DMS153 treated with DMSO at 0.1 percent for 48 hours (cell line): ENCODE results near the gene PTK6.

Experiments
- DNase-seq: peaks from one replicate; lab custom pipeline; 2025; ENCODE audit not compliant: unreplicated experiment; lab: John Stamatoyannopoulos, UW

The PTK6 gene

GRCh38 chr20:63545814-63546213 is 8.6 kb upstream of the PTK6 start:
- DNase-seq = no peak

GRCh38 chr20:63544958-63545516 is 7.9 kb upstream of the PTK6 start:
- no peak for DNase-seq

- no peak for DNase-seq
Observed at GRCh38 chr20:63544241-63544957, 7.2 kb upstream of the PTK6 start.

- no peak for DNase-seq
Observed at GRCh38 chr20:63543733-63544132, 6.6 kb upstream of the PTK6 start.

- no peak for DNase-seq
Observed at GRCh38 chr20:63543131-63543530, 6.0 kb upstream of the PTK6 start.

GRCh38 chr20:63542696-63543095 is 5.5 kb upstream of the PTK6 start:
- no peak for DNase-seq

- DNase-seq = peak; percentile 18
Observed at GRCh38 chr20:63542031-63542559, 4.9 kb upstream of the PTK6 start.

GRCh38 chr20:63541371-63541770 is 4.2 kb upstream of the PTK6 start:
- no peak for DNase-seq

GRCh38 chr20:63540417-63541186 is 3.4 kb upstream of the PTK6 start:
- DNase-seq = no peak

- no peak for DNase-seq
Observed at GRCh38 chr20:63539441-63540370, 2.5 kb upstream of the PTK6 start.

- DNase-seq = no peak
Observed at GRCh38 chr20:63539092-63539430, 1.9 kb upstream of the PTK6 start.

GRCh38 chr20:63538204-63539091 is 1.3 kb upstream of the PTK6 start:
- peak; percentile 53 for DNase-seq

GRCh38 chr20:63537525-63538203 is 488 bp upstream of the PTK6 start:
- DNase-seq = peak; percentile 53

- no peak for DNase-seq
Observed at GRCh38 chr20:63536241-63536977, 767 bp downstream of the PTK6 start.

- DNase-seq = no peak
Observed at GRCh38 chr20:63534831-63535651, 2.1 kb downstream of the PTK6 start.

GRCh38 chr20:63534427-63534830 is 2.7 kb downstream of the PTK6 start:
- no peak for DNase-seq

- no peak for DNase-seq
Observed at GRCh38 chr20:63533871-63534393, 3.2 kb downstream of the PTK6 start.

- no peak for DNase-seq
Observed at GRCh38 chr20:63533388-63533787, 3.8 kb downstream of the PTK6 start.
